IPS DF 6.9 (cell line): ENCODE results near the gene PFKM.

Experiments
- DNase-seq: peaks from one replicate; pipeline ENCODE4 v3.0.0-alpha.2; 2013; ENCODE audit warnings: low read depth, low spot score
- H3K27ac ChIP-seq: one replicate; pipeline ENCODE4 v1.5.1; 2013; ENCODE audit warnings: low read length, control low read depth
- H3K27me3 ChIP-seq: 2 replicates; pipeline ENCODE4 v1.6.1; 2013; ENCODE audit warnings: mild to moderate bottlenecking, low read length; ENCODE audit not compliant: control insufficient read depth, insufficient read depth
- H3K36me3 ChIP-seq: 2 replicates; pipeline ENCODE4 v1.6.1; 2013; ENCODE audit warnings: low read length; ENCODE audit not compliant: control insufficient read depth, insufficient read depth
- H3K4me1 ChIP-seq: 2 replicates; pipeline ENCODE4 v1.6.1; 2013; ENCODE audit warnings: low read length; ENCODE audit not compliant: control insufficient read depth, insufficient read depth
- H3K4me3 ChIP-seq: 2 replicates; pipeline ENCODE4 v1.5.1; 2013; ENCODE audit warnings: mild to moderate bottlenecking, low read length
- H3K9me3 ChIP-seq: 2 replicates; pipeline ENCODE4 v1.6.1; 2013; ENCODE audit warnings: low read length, inconsistent platforms; ENCODE audit not compliant: control insufficient read depth, insufficient read depth
- WGBS: extraction: QIAGEN DNeasy Blood & Tissue Kit; methylation state at CpG from one replicate; pipeline ENCODE4 v1.1.7; 2013; ENCODE audit warnings: mixed read lengths, missing lambda C conversion rate; ENCODE audit not compliant: insufficient read length, insufficient coverage; 5-methylcytosine and 5-hydroxymethylcytosine counted together

Gene PFKM

DNA sequence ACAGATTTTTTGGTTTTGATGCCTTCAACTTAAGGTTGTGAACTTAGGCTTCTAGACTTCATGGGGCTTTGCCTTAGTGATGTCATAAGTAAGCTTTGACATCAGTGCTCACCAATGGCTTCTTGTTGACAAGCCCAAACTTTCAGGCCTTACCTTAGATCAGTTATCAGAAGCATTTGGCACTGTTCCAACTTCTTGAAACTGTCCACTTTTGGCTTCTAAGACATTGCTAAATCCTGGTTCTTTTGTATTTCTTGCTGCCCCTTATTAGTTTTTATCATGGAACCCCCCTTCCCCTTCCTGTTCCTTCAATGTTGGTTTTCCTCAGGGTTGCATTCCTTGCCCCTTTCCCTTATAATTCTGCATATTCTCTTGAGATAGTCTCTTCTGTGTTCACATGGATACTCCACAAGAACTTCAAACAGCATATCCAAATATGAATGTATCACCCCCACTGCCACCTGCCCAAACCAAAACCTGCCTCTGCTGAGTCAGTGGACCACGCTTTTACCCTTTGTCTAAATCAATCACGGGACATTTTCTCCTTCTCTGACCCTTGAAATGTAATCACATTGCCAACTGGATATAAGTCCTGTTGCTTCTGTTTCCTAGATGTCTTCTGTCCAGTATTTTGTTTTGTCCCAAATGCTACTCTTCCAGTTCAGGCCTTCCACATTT is 7.9 kb downstream of the PFKM start:
- Histone ChIP-seq H3K4me3 (no peak overlapping the region), H3K36me3 (peaks cover 8% of the 10 kb centered on the region; the same call in 1 of the 2 replicates), H3K27me3 (no peaks in the 10 kb centered on the region), H3K9me3 (no peaks in the 10 kb centered on the region), H3K4me1 (no peaks in the 10 kb centered on the region), H3K27ac (no peak overlapping the region)
- DNase-seq, result no peak
- no CpG with 5 or more reads among the region's 2 CpGs for WGBS

DNA sequence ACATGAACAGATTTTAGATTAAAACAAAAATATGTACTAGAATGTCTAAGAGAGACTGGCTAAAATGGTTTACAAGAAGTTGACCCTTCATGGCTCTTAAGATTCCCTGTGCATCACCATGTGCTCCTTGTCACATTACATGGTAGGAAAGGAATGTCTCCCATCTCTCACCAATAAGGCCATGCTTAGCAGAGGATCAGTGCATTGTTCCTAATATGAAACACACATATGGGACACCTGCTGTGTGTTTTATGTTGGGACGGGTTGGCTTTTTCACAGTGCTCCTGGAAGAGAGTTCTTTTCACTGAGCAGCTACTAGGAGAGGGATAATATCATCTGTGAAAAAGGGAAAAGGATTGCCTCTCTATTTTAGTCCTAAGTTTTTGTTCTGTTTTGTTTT is 9.6 kb downstream of the PFKM start:
- WGBS, result no CpG with 5 or more reads among the region's 1 CpG
- Histone ChIP-seq H3K27me3 (no peaks in the 10 kb centered on the region), H3K4me3 (no peak overlapping the region), H3K4me1 (no peaks in the 10 kb centered on the region), H3K9me3 (no peaks in the 10 kb centered on the region), H3K36me3 (peaks cover 17% of the 10 kb centered on the region; the same call in 1 of the 2 replicates), H3K27ac (no peak overlapping the region)
- no peak for DNase-seq

DNA sequence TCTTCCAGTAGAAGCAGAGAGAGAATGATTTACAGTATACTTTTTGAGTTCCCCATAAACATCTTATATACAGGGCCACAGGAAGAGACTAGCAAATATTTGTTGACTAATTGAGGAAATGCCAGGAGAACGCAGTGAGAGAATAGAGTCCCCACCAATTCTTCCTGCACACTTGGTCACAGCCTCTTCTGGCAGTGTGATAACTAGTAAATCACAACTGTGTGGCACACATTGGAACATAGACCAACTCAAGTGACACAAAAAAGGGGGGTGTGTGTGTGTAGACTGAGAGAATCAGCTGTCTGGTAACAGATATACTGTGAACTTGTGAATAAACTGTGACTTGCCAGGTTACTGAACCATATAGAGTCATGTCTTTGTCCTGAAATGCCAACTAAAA is 10.2 kb downstream of the PFKM start:
- no peak for DNase-seq
- H3K27me3 ChIP-seq, result no peaks in the 10 kb centered on the region; the same call in 1 of the 2 replicates
- WGBS, result no CpG with 5 or more reads among the region's 1 CpG
- H3K36me3 ChIP-seq, result peaks cover 20% of the 10 kb centered on the region
- H3K9me3 ChIP-seq, result no peaks in the 10 kb centered on the region
- no peak overlapping the region for H3K27ac ChIP-seq
- H3K4me3 ChIP-seq, result no peak overlapping the region
- no peaks in the 10 kb centered on the region for H3K4me1 ChIP-seq

GRCh38 chr12:48131517-48131916 is 12.4 kb downstream of the PFKM start:
- DNase-seq, result no peak
- Histone ChIP-seq H3K4me3 (no peak overlapping the region), H3K9me3 (no peaks in the 10 kb centered on the region), H3K4me1 (no peaks in the 10 kb centered on the region), H3K36me3 (peaks cover 31% of the 10 kb centered on the region), H3K27ac (no peak overlapping the region), H3K27me3 (no peaks in the 10 kb centered on the region; the same call in 1 of the 2 replicates)
- WGBS, result no CpG with 5 or more reads among the region's 2 CpGs

- no peak overlapping the region for H3K4me3 ChIP-seq
- no peaks in the 10 kb centered on the region for H3K4me1 ChIP-seq
- peaks cover 31% of the 10 kb centered on the region for H3K36me3 ChIP-seq
- no peak for DNase-seq
- no peaks in the 10 kb centered on the region; the same call in 1 of the 2 replicates for H3K27me3 ChIP-seq
- WGBS, result no CpG with 5 or more reads among the region's 14 CpGs
- H3K9me3 ChIP-seq, result no peaks in the 10 kb centered on the region
- H3K27ac ChIP-seq, result no peak overlapping the region
Measured at GRCh38 chr12:48132826-48133225, 13.7 kb downstream of the PFKM start.

GRCh38 chr12:48135027-48135426 is 15.9 kb downstream of the PFKM start:
- H3K4me3 ChIP-seq, result no peak overlapping the region
- no CpG with 5 or more reads among the region's 5 CpGs for WGBS
- H3K9me3 ChIP-seq, result no peaks in the 10 kb centered on the region
- no peaks in the 10 kb centered on the region for H3K4me1 ChIP-seq
- H3K27ac ChIP-seq, result no peak overlapping the region
- H3K36me3 ChIP-seq, result peaks cover 31% of the 10 kb centered on the region
- no peak for DNase-seq
- no peaks in the 10 kb centered on the region; the same call in 1 of the 2 replicates for H3K27me3 ChIP-seq

DNA sequence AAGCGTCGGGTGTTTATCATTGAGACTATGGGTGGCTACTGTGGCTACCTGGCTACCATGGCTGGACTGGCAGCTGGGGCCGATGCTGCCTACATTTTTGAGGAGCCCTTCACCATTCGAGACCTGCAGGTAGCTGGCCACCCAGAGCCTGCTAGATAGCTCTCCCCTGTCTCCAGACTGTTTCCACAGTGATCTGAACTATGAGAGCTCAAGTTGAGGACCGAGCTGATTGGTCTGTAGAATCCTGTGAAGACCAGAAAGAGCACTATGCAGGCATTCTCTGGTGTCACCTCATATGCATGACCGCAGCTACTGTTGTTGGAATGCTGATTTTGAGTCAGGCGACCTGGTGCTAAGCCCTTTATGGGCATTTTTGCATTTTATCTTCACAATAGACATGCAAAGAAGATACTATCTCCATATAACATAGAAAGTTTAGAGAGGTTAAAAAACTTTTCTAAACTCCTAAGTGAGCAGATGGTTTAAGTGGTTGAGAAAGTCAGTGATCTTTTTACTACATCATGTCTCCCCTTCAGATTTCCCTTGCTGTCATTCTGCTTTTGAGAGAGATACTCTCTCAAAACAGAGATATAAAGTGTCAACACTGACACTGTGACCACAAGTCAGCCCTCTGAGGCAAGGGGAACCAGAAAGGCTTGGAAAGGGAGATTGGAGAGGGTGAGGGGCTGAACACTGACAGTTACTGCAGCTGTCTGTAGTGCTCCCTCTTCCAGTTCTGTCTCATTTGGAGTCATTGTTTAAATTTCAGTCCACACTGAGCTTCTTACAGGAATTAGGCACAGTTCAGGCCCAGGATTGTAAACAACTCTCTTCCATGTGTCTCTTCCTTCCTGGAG is 23.9 kb downstream of the PFKM start:
- no peak overlapping the region for H3K4me3 ChIP-seq
- peak overlapping the region; percentile 93 for H3K27ac ChIP-seq
- WGBS, result no CpG with 5 or more reads among the region's 7 CpGs
- H3K36me3 ChIP-seq, result peaks cover 12% of the 10 kb centered on the region; the same call in 1 of the 2 replicates
- peak; percentile 68 for DNase-seq
- peaks cover 4% of the 10 kb centered on the region for H3K4me1 ChIP-seq
- H3K27me3 ChIP-seq, result no peaks in the 10 kb centered on the region
- no peaks in the 10 kb centered on the region for H3K9me3 ChIP-seq

DNA sequence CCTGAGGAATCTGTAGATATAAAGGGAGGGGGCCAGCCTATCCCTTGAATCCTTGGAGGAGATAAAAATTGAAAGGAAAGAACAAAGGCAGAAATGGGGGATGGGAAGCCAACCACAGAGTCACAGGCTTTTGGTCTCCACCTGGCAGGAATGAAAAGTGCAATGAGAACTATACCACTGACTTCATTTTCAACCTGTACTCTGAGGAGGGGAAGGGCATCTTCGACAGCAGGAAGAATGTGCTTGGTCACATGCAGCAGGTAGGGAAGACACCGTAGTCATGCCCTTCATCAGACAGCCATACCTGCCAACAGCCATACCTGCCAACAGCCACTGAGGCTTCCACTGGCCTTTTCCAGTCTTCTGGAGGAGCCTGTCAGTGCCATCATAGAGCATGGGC is 24.7 kb downstream of the PFKM start:
- WGBS, result no CpG with 5 or more reads among the region's 2 CpGs

GRCh38 chr12:48145981-48146380 is 26.8 kb downstream of the PFKM start:
- WGBS, result no CpG with 5 or more reads among the region's 1 CpG
- H3K4me3 ChIP-seq, result no peak overlapping the region
- no peak for DNase-seq
- H3K27ac ChIP-seq, result no peak overlapping the region
- H3K4me1 ChIP-seq, result peaks cover 4% of the 10 kb centered on the region
- H3K27me3 ChIP-seq, result no peaks in the 10 kb centered on the region
- no peaks in the 10 kb centered on the region for H3K9me3 ChIP-seq
- H3K36me3 ChIP-seq, result peaks cover 6% of the 10 kb centered on the region; the same call in 1 of the 2 replicates

More for the DNA sequence above, 24.7 kb downstream of the PFKM start:
- Histone ChIP-seq H3K27ac (no peak overlapping the region), H3K36me3 (peaks cover 12% of the 10 kb centered on the region; the same call in 1 of the 2 replicates), H3K4me1 (peaks cover 4% of the 10 kb centered on the region), H3K4me3 (no peak overlapping the region), H3K9me3 (no peaks in the 10 kb centered on the region), H3K27me3 (no peaks in the 10 kb centered on the region)
- no peak for DNase-seq

GRCh38 chr12:48151103-48151771 is 32.1 kb downstream of the PFKM start:
- H3K27me3 ChIP-seq, result no peaks in the 10 kb centered on the region
- no peak overlapping the region for H3K4me3 ChIP-seq
- WGBS, result no CpG with 5 or more reads among the region's 2 CpGs
- H3K36me3 ChIP-seq, result no peaks in the 10 kb centered on the region
- no peaks in the 10 kb centered on the region for H3K4me1 ChIP-seq
- no peak overlapping the region for H3K27ac ChIP-seq
- H3K9me3 ChIP-seq, result no peaks in the 10 kb centered on the region
- no peak for DNase-seq
